Skeletal muscle tissue (tissue), 4 donors: Measurements from ENCODE around the gene SP3. TPM values are rescaled to one million over a fixed set of nuclear protein-coding genes. Genes with fewer than 3 reads are reported as not detected.

ENCODE experiments used
- H3K27ac ChIP-seq: one replicate; pipeline ENCODE4 v1.7.0; 2013; ENCODE audit warnings: mild to moderate bottlenecking, low read depth, low read length, inconsistent platforms
- H3K27me3 ChIP-seq, 3 donors: one replicate each; pipeline ENCODE4 v1.7.0; 2013; ENCODE audit warnings: low read length in 3 of 3; ENCODE audit not compliant: control insufficient read depth in 3 of 3, insufficient read depth in 3 of 3
- H3K36me3 ChIP-seq, 3 donors: one replicate each; pipeline ENCODE4 v1.7.0; 2013; ENCODE audit warnings: low read length in 3 of 3; ENCODE audit not compliant: control insufficient read depth in 3 of 3, insufficient read depth in 3 of 3
- H3K4me1 ChIP-seq, 3 donors: one replicate each; pipeline ENCODE4 v1.7.0; 2013; ENCODE audit warnings: low read length in 3 of 3, mild to moderate bottlenecking in 3 of 3; ENCODE audit not compliant: control insufficient read depth in 3 of 3, insufficient read depth in 3 of 3
- H3K4me3 ChIP-seq, 3 donors: one replicate each; pipeline ENCODE4 v1.7.0; 2013; ENCODE audit warnings: low read length in 3 of 3
- H3K9ac ChIP-seq, 3 donors: one replicate each; pipeline ENCODE4 v1.7.0; 2013; ENCODE audit warnings: low read length in 3 of 3, mild to moderate bottlenecking in 3 of 3, moderate library complexity in 2 of 3, low read depth in 1 of 3
- H3K9me3 ChIP-seq, 3 donors: one replicate each; pipeline ENCODE4 v1.7.0; 2013; ENCODE audit warnings: low read length in 3 of 3; ENCODE audit not compliant: control insufficient read depth in 3 of 3
- total RNA-seq: library from RNA; depleted of rRNA; stranded (reverse); fragments of >200 nt; gene quantifications from one replicate; pipeline ENCODE4 v1.2.3, GENCODE V29; 2014
- donor health status: Osteomylitis.

SP3 gene
- total RNA-seq, 1 donor from 2014 or later, result 90.3 TPM

GRCh38 chr2:173884025-173884802 lies 81.0 kb downstream of the SP3 start:
- H3K4me1 ChIP-seq, result peaks cover 3 to 6% (median 5%) of the 10 kb centered on the region in 3 donors
- H3K36me3 ChIP-seq, result no peaks in the 10 kb centered on the region
- no peaks in the 10 kb centered on the region for H3K27me3 ChIP-seq
- H3K27ac ChIP-seq, result no peak overlapping the region
- no peak overlapping the region for H3K9ac ChIP-seq
- H3K4me3 ChIP-seq, result no peak overlapping the region
- no peaks in the 10 kb centered on the region for H3K9me3 ChIP-seq

- Histone ChIP-seq H3K4me1 (peaks cover 3 to 6% (median 5%) of the 10 kb centered on the region in 3 donors), H3K27me3 (no peaks in the 10 kb centered on the region), H3K4me3 (no peak overlapping the region), H3K9me3 (no peaks in the 10 kb centered on the region), H3K27ac (no peak overlapping the region), H3K9ac (no peak overlapping the region), H3K36me3 (no peaks in the 10 kb centered on the region)
Observed at GRCh38 chr2:173881886-173882285, 83.3 kb downstream of the SP3 start.

- Histone ChIP-seq H3K36me3 (no peaks in the 10 kb centered on the region), H3K4me3 (no peak overlapping the region), H3K4me1 (peaks cover 3 to 6% (median 5%) of the 10 kb centered on the region in 3 donors), H3K27ac (no peak overlapping the region), H3K9me3 (no peaks in the 10 kb centered on the region), H3K27me3 (no peaks in the 10 kb centered on the region), H3K9ac (no peak overlapping the region)
Observed at GRCh38 chr2:173881461-173881860, 83.7 kb downstream of the SP3 start.

- H3K27ac ChIP-seq, result no peak overlapping the region
- H3K4me1 ChIP-seq, result peaks cover 3 to 6% (median 5%) of the 10 kb centered on the region in 3 donors
- no peaks in the 10 kb centered on the region for H3K9me3 ChIP-seq
Observed at GRCh38 chr2:173880561-173880960, 84.6 kb downstream of the SP3 start.

GRCh38 chr2:173876833-173877413 lies 88.2 kb downstream of the SP3 start:
- no peak overlapping the region for H3K4me3 ChIP-seq
- no peaks in the 10 kb centered on the region for H3K36me3 ChIP-seq
- no peak overlapping the region for H3K27ac ChIP-seq
- no peaks in the 10 kb centered on the region for H3K9me3 ChIP-seq
- peaks cover 0 to 5% (median 3%) of the 10 kb centered on the region in 3 donors for H3K4me1 ChIP-seq
- H3K27me3 ChIP-seq, result no peaks in the 10 kb centered on the region
- no peak overlapping the region for H3K9ac ChIP-seq

More at GRCh38 chr2:173880561-173880960, 84.6 kb downstream of the SP3 start:
- Histone ChIP-seq H3K36me3 (no peaks in the 10 kb centered on the region), H3K9ac (no peak overlapping the region), H3K27me3 (no peaks in the 10 kb centered on the region), H3K4me3 (no peak overlapping the region)

- H3K36me3 ChIP-seq, result no peaks in the 10 kb centered on the region
- no peaks in the 10 kb centered on the region for H3K27me3 ChIP-seq
- no peak overlapping the region for H3K4me3 ChIP-seq
- H3K9me3 ChIP-seq, result no peaks in the 10 kb centered on the region
- H3K9ac ChIP-seq, result no peak overlapping the region
- H3K4me1 ChIP-seq, result no peaks in the 10 kb centered on the region
- no peak overlapping the region for H3K27ac ChIP-seq
Observed at GRCh38 chr2:173874894-173875237, 90.3 kb downstream of the SP3 start.

GRCh38 chr2:173874003-173874893 lies 90.9 kb downstream of the SP3 start:
- no peak overlapping the region for H3K4me3 ChIP-seq
- H3K27me3 ChIP-seq, result no peaks in the 10 kb centered on the region
- no peak overlapping the region for H3K9ac ChIP-seq
- no peak overlapping the region for H3K27ac ChIP-seq
- H3K9me3 ChIP-seq, result no peaks in the 10 kb centered on the region
- no peaks in the 10 kb centered on the region for H3K4me1 ChIP-seq
- H3K36me3 ChIP-seq, result no peaks in the 10 kb centered on the region

GRCh38 chr2:173872714-173873113 lies 92.5 kb downstream of the SP3 start:
- Histone ChIP-seq H3K36me3 (no peaks in the 10 kb centered on the region), H3K9ac (no peak overlapping the region), H3K9me3 (no peaks in the 10 kb centered on the region), H3K4me3 (no peak overlapping the region), H3K27ac (no peak overlapping the region), H3K27me3 (no peaks in the 10 kb centered on the region), H3K4me1 (peaks cover 0 to 2% (median 0%) of the 10 kb centered on the region in 3 donors)

GRCh38 chr2:173869244-173870229 lies 95.6 kb downstream of the SP3 start:
- no peaks in the 10 kb centered on the region for H3K9me3 ChIP-seq
- no peak overlapping the region for H3K9ac ChIP-seq
- H3K4me3 ChIP-seq, result no peak overlapping the region
- H3K4me1 ChIP-seq, result peaks cover 8 to 16% (median 9%) of the 10 kb centered on the region in 3 donors
- H3K36me3 ChIP-seq, result no peaks in the 10 kb centered on the region
- no peaks in the 10 kb centered on the region for H3K27me3 ChIP-seq
- no peak overlapping the region for H3K27ac ChIP-seq
